AG04449 (cell line): Measurements from ENCODE around the gene ZBTB45.
A peak's percentile ranks its signal among the peaks of the same experiment; 100 is the strongest.
"Not testable (repeated sequence)": the region's sequence is repeated elsewhere in the genome, so short reads cannot be mapped to it uniquely, and the experiment has no call there.

Source experiments
- CTCF ChIA-PET: fragments of 350-600 bp; formaldehyde crosslinking; extraction: SDS; loops from one replicate; lab custom pipeline; 2021; ENCODE audit warnings: antibody characterized with exemption; lab: Yijun Ruan, JAX
- POLR2A ChIA-PET: fragments of 400-600, 350-600 bp; formaldehyde crosslinking; extraction: SDS; loops from one replicate; lab custom pipeline; 2020; ENCODE audit warnings: antibody characterized with exemption, inconsistent platforms; lab: Yijun Ruan, JAX
- DNase-seq: peaks from one replicate; pipeline ENCODE4 v3.0.0-alpha.2; 2010; ENCODE audit warnings: low read depth, low spot score
- H3K4me3 ChIP-seq: 2 replicates; pipeline ENCODE4 v1.5.1; 2011; ENCODE audit warnings: low read depth, mild to moderate bottlenecking, control low read depth, low read length
- CTCF ChIP-seq: IDR thresholded peaks from one replicate; pipeline ENCODE4 v1.5.1; 2011; ENCODE audit warnings: mild to moderate bottlenecking, moderate library complexity, low read length, control low read depth, inconsistent platforms; ENCODE audit not compliant: insufficient read depth; ENCODE audit errors: missing control alignments

The ZBTB45 gene

GRCh38 chr19:58513213-58513693, 6.4 kb downstream of the ZBTB45 start:
- CTCF ChIA-PET = interaction anchor here (0.5 to 9.3 kb wide), 10 partner anchors 7 to 67 kb away, joined by 3 to 109 read pairs (median 6); partner anchors contain the start of genes TRIM28 and ZBTB45
- H3K4me3 ChIP-seq = no peak overlapping the region
- POLR2A ChIA-PET = interaction anchor here (0.6 to 1.1 kb wide), 3 partner anchors 9 to 30 kb away, joined by 3 to 7 read pairs (median 3); partner anchors contain the start of gene TRIM28
- DNase-seq = no peak
- no peak for TF ChIP-seq CTCF

- ChIA-PET CTCF (interaction anchor here (1.1 to 5.7 kb wide), 5 partner anchors 9 to 69 kb away, joined by 3 to 35 read pairs (median 5); partner anchors contain the start of gene ZBTB45), POLR2A (no interaction called here)
- H3K4me3 ChIP-seq = no peak within 1 kb of the TSS
- no peak for TF ChIP-seq CTCF
- no peak for DNase-seq
Measured at GRCh38 chr19:58511353-58512208, 8.0 kb downstream of the ZBTB45 start, which contains the start of gene SLC27A5. Gene SLC27A5, minus strand, starts transcription at chr19:58511992. Its CDS starts 37 bp downstream, at chr19:58511955.

GRCh38 chr19:58510084-58510862, 9.3 kb downstream of the ZBTB45 start:
- no peak for TF ChIP-seq CTCF
- POLR2A ChIA-PET = no interaction called here
- no peak overlapping the region for H3K4me3 ChIP-seq
- CTCF ChIA-PET = interaction anchor here (1.3 to 5.7 kb wide), 2 partner anchors 9 to 10 kb away, joined by 5 to 35 read pairs; partner anchors contain the start of gene ZBTB45
- DNase-seq = no peak

- ChIA-PET CTCF (interaction anchor here (5.7 kb wide), 1 partner anchor 11 kb away, joined by 35 read pairs; the partner anchor contains the start of gene ZBTB45), POLR2A (no interaction called here)
- no peak for TF ChIP-seq CTCF
- DNase-seq = no peak
- H3K4me3 ChIP-seq = no peak overlapping the region
Measured at GRCh38 chr19:58509731-58510083, 9.9 kb downstream of the ZBTB45 start.

GRCh38 chr19:58507602-58508223, 11.9 kb downstream of the ZBTB45 start:
- H3K4me3 ChIP-seq, DNase-seq, POLR2A ChIA-PET: not testable (repeated sequence)
- CTCF ChIA-PET = interaction anchor here (5.7 kb wide), 1 partner anchor 13 kb away, joined by 35 read pairs; the partner anchor contains the start of gene ZBTB45

- ChIA-PET POLR2A (interaction anchor here (0.9 to 2.0 kb wide), 2 partner anchors 18 to 20 kb away, joined by 4 to 7 read pairs; partner anchors contain the start of gene ZBTB45), CTCF (interaction anchor here (1.1 to 4.0 kb wide), 3 partner anchors 13 to 91 kb away, joined by 3 to 43 read pairs (median 33); partner anchors contain the start of gene ZBTB45)
- no peak for TF ChIP-seq CTCF
- DNase-seq = no peak
- H3K4me3 ChIP-seq = peak overlapping the region; percentile 70
Measured at GRCh38 chr19:58500242-58500641, 19.4 kb downstream of the ZBTB45 start.
